ENCODE measurements around the gene YWHAQ. TPM values are rescaled to one million over a fixed set of nuclear protein-coding genes. Genes with fewer than 3 reads are reported as not detected.

Gene YWHAQ
- total and polyA plus RNA-seq, 9 of the 15 experiments (the other 6 are each of a cell fraction or from before 2014, with no cell fraction given) = 63.1 to 359 (median 203) TPM

- DNase-seq (ENCODE audit: extremely low read depth in 1 of 4, low spot score in 3 of 4) (no peak), ATAC-seq (no peak), FAIRE-seq (no peak)
- Histone ChIP-seq H3K36me3 (ENCODE audit: control insufficient read depth, insufficient read depth, low read length) (peaks cover 35% of the 10 kb centered on the region; the same call in 2 of the 3 replicates), H3K9me1 (ENCODE audit: control insufficient read depth, insufficient read depth, low read length) (no peaks in the 10 kb centered on the region), H3K4me1 (replicated peaks in 1 of 2; ENCODE audit: control insufficient read depth in 2 of 2, insufficient read depth in 2 of 2, low read length in 2 of 2) (no peaks in the 10 kb centered on the region), H3K4me2 (ENCODE audit: insufficient read depth, low read length) (no peak overlapping the region), H3K9ac (ENCODE audit: insufficient read depth in 1 of 2, low read depth in 2 of 2, low read length in 2 of 2) (no peak overlapping the region), H3K27me3 (ENCODE audit: control insufficient read depth in 2 of 2, insufficient read depth in 2 of 2, low read length in 2 of 2) (no peaks in the 10 kb centered on the region), H3K9me3 (replicated peaks; ENCODE audit: control insufficient read depth, insufficient read depth, low read depth, low read length) (no peaks in the 10 kb centered on the region), H4K20me1 (replicated peaks; ENCODE audit: control insufficient read depth, insufficient read depth, low read length) (no peaks in the 10 kb centered on the region), H3K79me2 (ENCODE audit: control insufficient read depth, insufficient read depth, low read length) (peaks cover 30% of the 10 kb centered on the region), H2AFZ (ENCODE audit: low read depth, low read length) (no peak overlapping the region), H3K4me3 (no peak overlapping the region), H3K27ac (ENCODE audit: extremely low read depth, low read depth, low read length) (no peak overlapping the region)
- intact Hi-C loops (cut with micrococcal nuclease) = no loop called here
- CTCF ChIA-PET (ENCODE audit: low intra/inter-chr PET ratio) = no interaction called here
- in situ Hi-C loops (cut with MboI) = no loop called here
- POLR2A ChIA-PET = interaction anchor here (0.7 to 2.8 kb wide), 6 partner anchors 8 to 103 kb away, joined by 3 to 9 read pairs (median 3); partner anchors contain the start of gene ADAM17
- 94% methylated on average over 5 of the region's 5 CpGs for WGBS (ENCODE audit: insufficient coverage, low coverage, missing lambda C conversion rate)
- TF ChIP-seq HBP1 (CRISPR knock-in tag; IDR thresholded peaks at IDR 0.05) = no peak
- TF ChIP-seq NCOA4 (IDR thresholded peaks at IDR 0.05; ENCODE audit: partially characterized antibody) = no peak
- TF ChIP-seq CEBPG (CRISPR knock-in tag; IDR thresholded peaks at IDR 0.05) = no peak
- peak in 1 of 2 experiments; percentile 38; a peak in 1 of 4 replicates for TF ChIP-seq CEBPG (tag; conservative IDR thresholded peaks at IDR 0.05 in 1 of 2, IDR thresholded peaks at IDR 0.05 in 1 of 2)
- 0 out of 2 replicates have a peak, but pooled peaks have one; percentile 22 for TF ChIP-seq ATF3 (IDR thresholded peaks at IDR 0.05)
- no peak for TF ChIP-seq ATF3 (CRISPR knock-in tag; conservative IDR thresholded peaks at IDR 0.05)
- no peak for TF ChIP-seq TAL1 (IDR thresholded peaks at IDR 0.05)
- TF ChIP-seq ZNF77 (CRISPR knock-in tag; IDR thresholded peaks at IDR 0.05) = no peak
- TF ChIP-seq ELF4 (CRISPR knock-in tag; IDR thresholded peaks at IDR 0.05) = no peak
- TF ChIP-seq HDAC2 (IDR thresholded peaks at IDR 0.05) = no peak
- no TSS peak for BruUV-seq (replicated peaks)
Observed at GRCh38 chr2:9539531-9539930, 91.3 kb downstream of the YWHAQ start.

Measured in K562 (cell line).